VCaP (cell line): ENCODE measurements around the gene CYTIP.

Experiments
- H3K27ac ChIP-seq: fragments of 450-650 bp; 2 replicates; pipeline ENCODE4 v1.5.1; 2017
- TF ChIP-seq, protein P1 (sequence below): fragments of 450-650 bp; conservative IDR thresholded peaks from 2 replicates; pipeline ENCODE4 v1.5.1; 2017; ENCODE audit warnings: mild to moderate bottlenecking, moderate library complexity

CYTIP gene

DNA sequence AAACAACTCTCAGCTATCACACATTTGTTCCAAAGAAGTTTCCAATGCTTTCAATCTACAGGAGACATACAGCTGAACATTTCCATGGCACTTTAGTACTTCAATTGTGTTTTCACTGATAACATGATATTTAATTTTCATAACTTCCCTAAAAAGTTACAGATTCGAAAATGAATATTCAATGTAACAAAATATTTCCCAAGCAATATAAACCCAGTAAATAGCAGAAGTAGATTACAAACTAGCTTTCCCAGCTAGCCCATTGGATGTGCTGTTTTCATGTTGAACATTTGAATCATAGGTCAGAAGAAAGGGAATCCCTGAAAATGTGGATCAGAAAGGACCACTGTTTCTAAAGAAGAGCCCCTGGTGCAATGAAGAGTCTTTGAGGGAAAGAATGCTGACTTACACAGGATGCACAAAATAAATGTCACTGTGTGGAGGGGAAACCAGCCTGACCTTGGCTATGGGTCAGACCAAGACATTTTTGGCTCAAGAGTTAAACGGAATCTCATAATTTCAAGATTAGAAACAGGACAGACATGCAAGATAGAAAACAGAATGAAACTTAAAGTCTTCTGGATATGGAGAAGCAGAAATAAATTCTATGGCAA is 22.5 kb downstream of the CYTIP start:
- no peak overlapping the region for H3K27ac ChIP-seq
- TF ChIP-seq, protein P1, sequence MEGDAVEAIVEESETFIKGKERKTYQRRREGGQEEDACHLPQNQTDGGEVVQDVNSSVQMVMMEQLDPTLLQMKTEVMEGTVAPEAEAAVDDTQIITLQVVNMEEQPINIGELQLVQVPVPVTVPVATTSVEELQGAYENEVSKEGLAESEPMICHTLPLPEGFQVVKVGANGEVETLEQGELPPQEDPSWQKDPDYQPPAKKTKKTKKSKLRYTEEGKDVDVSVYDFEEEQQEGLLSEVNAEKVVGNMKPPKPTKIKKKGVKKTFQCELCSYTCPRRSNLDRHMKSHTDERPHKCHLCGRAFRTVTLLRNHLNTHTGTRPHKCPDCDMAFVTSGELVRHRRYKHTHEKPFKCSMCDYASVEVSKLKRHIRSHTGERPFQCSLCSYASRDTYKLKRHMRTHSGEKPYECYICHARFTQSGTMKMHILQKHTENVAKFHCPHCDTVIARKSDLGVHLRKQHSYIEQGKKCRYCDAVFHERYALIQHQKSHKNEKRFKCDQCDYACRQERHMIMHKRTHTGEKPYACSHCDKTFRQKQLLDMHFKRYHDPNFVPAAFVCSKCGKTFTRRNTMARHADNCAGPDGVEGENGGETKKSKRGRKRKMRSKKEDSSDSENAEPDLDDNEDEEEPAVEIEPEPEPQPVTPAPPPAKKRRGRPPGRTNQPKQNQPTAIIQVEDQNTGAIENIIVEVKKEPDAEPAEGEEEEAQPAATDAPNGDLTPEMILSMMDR, result no peak

DNA sequence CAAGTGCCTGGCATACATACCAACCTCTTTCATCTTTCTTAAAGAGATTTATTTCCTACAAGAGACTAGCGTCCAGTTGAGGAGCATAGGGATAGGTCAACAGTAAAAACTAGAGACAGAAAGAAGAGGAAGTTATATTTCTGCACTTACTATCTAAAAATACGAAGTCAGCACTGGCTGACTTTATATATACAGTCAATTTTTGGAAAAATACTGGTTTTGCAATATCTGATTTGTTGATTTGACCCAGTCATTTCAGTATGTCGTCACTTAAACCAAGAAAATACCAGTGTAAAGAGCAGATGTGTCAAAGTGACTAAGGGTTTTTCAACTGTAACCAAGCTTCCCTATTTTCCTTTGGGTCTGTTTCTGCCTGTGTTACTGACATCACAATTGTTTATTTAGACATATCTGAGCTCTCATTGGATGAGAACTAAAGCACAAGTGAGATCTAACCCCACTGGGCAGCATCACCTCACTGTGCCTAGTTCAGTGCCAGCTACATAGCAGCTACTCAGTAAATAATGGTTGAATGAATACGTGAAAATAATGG is 23.0 kb downstream of the CYTIP start:
- no peak overlapping the region for H3K27ac ChIP-seq
- TF ChIP-seq, protein P1, result no peak

DNA sequence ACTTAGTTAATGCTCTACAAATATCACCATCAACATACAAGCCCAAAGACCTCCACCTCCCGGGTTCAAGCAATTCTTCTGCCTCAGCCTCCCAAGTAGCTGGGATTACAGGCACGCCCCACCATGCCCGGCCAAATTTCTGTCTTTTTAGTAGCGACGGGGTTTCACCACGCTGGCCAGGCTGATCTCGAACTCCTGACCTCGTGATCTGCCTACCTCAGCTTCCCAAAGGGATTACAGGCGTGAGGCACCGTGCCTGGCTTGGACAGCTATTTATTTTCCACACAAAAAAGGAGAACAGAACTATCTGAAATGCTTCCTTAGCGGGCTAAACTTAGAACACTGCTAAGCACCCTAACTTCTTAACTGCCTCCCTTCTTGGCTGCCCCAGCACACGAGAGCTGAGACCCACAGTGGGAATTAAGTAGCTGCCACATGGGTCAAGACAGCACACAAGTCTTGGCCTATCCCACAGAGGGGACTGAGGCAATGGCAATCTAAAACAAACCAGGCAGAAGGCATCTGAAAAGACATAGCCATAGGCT is 24.8 kb downstream of the CYTIP start:
- TF ChIP-seq, protein P1, result no peak
- no peak overlapping the region for H3K27ac ChIP-seq

DNA sequence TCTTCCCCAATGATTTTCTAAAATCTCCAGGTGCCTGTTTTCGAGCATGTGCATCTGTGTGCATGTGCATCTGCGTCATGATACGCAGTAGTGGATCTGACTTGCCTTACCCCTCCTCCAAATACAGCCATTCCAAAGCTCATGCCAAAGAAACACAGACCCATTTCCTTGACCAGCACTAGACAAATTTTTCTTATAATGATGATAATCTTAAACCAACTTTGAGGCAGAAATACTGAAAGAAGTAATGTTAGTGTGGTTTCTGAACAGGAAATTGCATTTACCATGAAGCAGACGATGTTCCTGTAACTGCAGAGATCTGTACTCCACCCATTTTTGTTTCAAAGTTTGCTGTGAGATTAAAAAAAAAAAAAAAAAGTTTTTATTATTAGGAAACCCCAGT is 25.6 kb downstream of the CYTIP start:
- TF ChIP-seq, protein P1, result no peak
- H3K27ac ChIP-seq, result no peak overlapping the region

DNA sequence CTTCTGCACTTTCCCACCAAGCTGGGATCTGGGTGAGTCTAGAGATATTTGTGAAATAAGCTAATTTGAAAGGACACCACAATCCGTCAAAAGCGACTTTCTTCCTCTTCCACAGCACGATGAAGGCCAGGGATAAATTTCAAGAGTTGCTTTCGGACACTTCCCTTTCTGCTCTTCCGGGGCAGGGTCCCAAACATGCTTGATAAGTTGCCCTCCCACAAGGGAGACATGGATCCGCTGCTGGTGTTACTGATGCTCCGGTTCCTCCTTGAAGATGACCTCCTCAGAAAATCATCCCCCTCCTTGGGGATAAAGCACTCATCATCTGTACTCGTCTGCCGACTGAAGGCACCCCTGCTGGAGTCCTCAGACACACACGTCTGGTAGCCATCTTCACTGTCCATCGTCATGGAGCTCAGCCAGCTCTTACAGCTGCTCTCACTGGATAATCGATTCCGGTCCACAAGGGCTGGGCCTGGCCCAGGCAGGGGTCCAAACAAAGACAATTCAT is 28.2 kb downstream of the CYTIP start:
- H3K27ac ChIP-seq, result no peak overlapping the region
- TF ChIP-seq, protein P1, result no peak

DNA sequence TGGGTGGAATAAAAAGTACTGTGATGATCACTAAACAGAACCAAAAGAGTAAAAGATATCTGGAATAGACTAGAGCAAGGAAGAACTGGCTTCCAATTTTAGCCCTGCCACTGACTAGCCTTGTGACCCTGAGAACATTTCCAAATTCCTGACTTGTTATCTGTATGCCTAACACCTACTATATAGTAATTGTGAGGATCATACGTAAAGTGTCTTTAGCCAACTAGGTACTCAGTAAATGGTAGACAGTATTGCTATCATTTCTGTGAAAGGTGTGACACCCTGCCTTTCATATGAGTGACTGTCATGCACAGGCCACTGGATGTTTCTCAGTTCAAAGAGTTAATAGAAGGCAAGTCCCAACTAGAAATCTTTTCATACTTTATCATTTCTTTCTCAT is 29.8 kb downstream of the CYTIP start:
- TF ChIP-seq, protein P1, result no peak
- no peak overlapping the region for H3K27ac ChIP-seq

DNA sequence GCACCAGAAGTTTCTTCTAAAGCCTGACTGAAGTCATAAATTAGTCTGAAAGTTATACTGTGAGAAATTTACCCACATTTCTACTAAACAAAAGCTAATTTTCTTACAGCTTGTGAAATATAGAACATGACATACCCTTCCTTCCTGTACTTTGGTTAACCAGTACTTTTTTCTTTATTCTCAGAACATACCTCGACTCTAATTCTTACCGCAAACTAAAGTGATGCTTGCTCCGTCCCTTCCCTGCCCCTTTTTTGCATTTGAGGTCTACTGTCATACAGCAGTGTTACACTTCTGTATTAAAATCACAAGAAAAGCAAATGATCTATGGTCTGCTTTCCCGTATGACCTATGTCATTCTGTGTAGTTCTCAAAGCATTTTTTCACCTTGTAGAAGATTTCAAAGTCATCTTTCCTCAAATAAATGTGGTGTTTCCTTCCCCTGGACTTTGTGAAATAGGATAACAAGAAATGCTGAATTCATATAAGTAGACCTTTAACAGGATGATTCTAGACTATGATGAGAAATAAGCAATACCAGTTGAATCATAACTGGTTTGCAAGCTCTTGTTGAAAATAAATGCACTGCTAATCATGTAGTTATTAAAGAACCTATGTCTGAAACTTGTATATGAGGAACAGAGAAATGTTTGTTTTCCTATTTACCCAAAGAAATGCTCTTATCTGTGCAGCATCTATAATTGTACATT is 30.4 kb downstream of the CYTIP start:
- TF ChIP-seq, protein P1, result no peak

More for the DNA sequence above, 30.4 kb downstream of the CYTIP start:
- H3K27ac ChIP-seq, result no peak overlapping the region
